WTC11 (cell line): ENCODE measurements around the gene PRKCE. TPM values are rescaled to one million over a fixed set of nuclear protein-coding genes. Genes with fewer than 3 reads are reported as not detected.

Experiments used
- ATAC-seq: fragments of 200-7000 bp; cut with Tn5 transposase; 2 replicates; pipeline ENCODE4 v1.10.0; 2021; ENCODE audit warnings: mild to moderate bottlenecking, moderate library complexity
- CTCF ChIA-PET: fragments of 300-600 bp; sonication (Branson Sonifier 250); formaldehyde crosslinking; loops from one replicate; lab custom pipeline; 2021; ENCODE audit warnings: antibody characterized with exemption; lab: Charles Lee
- POLR2A ChIA-PET: fragments of 350-600 bp; sonication (Branson Sonifier 250); formaldehyde crosslinking; loops from one replicate; lab custom pipeline; 2021; ENCODE audit warnings: antibody characterized with exemption; lab: Charles Lee
- DNase-seq: peaks from one replicate; pipeline ENCODE4 v3.0.0; 2021; ENCODE audit warnings: low spot score
- H3K27ac Mint-ChIP-seq: 2 replicates; pipeline ENCODE4 v1.8.0; 2021; ENCODE audit warnings: mixed read lengths
- H3K27me3 Mint-ChIP-seq: 2 replicates; pipeline ENCODE4 v1.8.0; 2021; ENCODE audit warnings: low read depth, mild to moderate bottlenecking, moderate library complexity, mixed read lengths
- H3K36me3 Mint-ChIP-seq: 2 replicates; pipeline ENCODE4 v1.8.0; 2021; ENCODE audit warnings: mixed read lengths
- H3K4me1 Mint-ChIP-seq: 2 replicates; pipeline ENCODE4 v1.8.0; 2022; ENCODE audit warnings: mixed read lengths
- H3K4me3 Mint-ChIP-seq: 2 replicates; pipeline ENCODE4 v1.8.0; 2021; ENCODE audit warnings: mild to moderate bottlenecking, moderate library complexity, mixed read lengths
- H3K9me3 Mint-ChIP-seq: 2 replicates; pipeline ENCODE4 v1.8.0; 2021; ENCODE audit warnings: mixed read lengths
- CDX4 ChIP-seq: fragments of 250-450 bp; sonication (Bioruptor Pico); IDR thresholded peaks from 2 replicates; pipeline ENCODE4 v1.9.0; 2021; ENCODE audit warnings: moderate library complexity, mild to moderate bottlenecking, inconsistent platforms, borderline replicate concordance
- CREB1 ChIP-seq: sonication (generic); formaldehyde crosslinking; IDR thresholded peaks from 2 replicates; pipeline ENCODE4 v1.8.0; 2023; ENCODE audit warnings: mild to moderate bottlenecking, missing genetic modification reagents
- ELF4 ChIP-seq: sonication (generic); formaldehyde crosslinking; IDR thresholded peaks from 2 replicates; pipeline ENCODE4 v1.8.1; 2022; ENCODE audit warnings: low read depth, mild to moderate bottlenecking, moderate library complexity, missing genetic modification reagents
- NFE2L1 ChIP-seq: sonication (generic); formaldehyde crosslinking; IDR thresholded peaks from 2 replicates; pipeline ENCODE4 v1.8.1; 2023; ENCODE audit warnings: missing genetic modification reagents
- NR3C1 ChIP-seq: sonication (generic); formaldehyde crosslinking; conservative IDR thresholded peaks from 2 replicates; pipeline ENCODE4 v1.8.1; 2023; ENCODE audit warnings: low read depth, mild to moderate bottlenecking, missing genetic modification reagents
- PREB ChIP-seq: sonication (generic); formaldehyde crosslinking; IDR thresholded peaks from 2 replicates; pipeline ENCODE4 v1.8.1; 2022; ENCODE audit warnings: mild to moderate bottlenecking, missing genetic modification reagents, moderate library complexity, borderline replicate concordance
- RORB ChIP-seq: fragments of 250-450 bp; sonication (Bioruptor Pico); IDR thresholded peaks from 2 replicates; pipeline ENCODE4 v1.9.0; 2021; ENCODE audit warnings: mild to moderate bottlenecking
- ZNF423 ChIP-seq: fragments of 250-450 bp; sonication (Bioruptor Pico); IDR thresholded peaks from 2 replicates; pipeline ENCODE4 v2.1.2; 2022; ENCODE audit warnings: mild to moderate bottlenecking, moderate library complexity
- ZNF532 ChIP-seq: fragments of 250-450 bp; sonication (Bioruptor Pico); IDR thresholded peaks from 2 replicates; pipeline ENCODE4 v1.9.0; 2021; ENCODE audit warnings: mild to moderate bottlenecking, borderline replicate concordance
- total RNA-seq: library from RNA; stranded (reverse); gene quantifications from 3 replicates; pipeline ENCODE4 v1.2.3, GENCODE V29; 2021
- TF ChIP-seq, protein P1 (sequence below): fragments of 200-600 bp; IDR thresholded peaks from 2 replicates; pipeline ENCODE4 v1.8.0; 2022; ENCODE audit warnings: antibody characterized with exemption
- TF ChIP-seq, protein P2 (sequence below): sonication (generic); formaldehyde crosslinking; IDR thresholded peaks from 2 replicates; pipeline ENCODE4 v1.8.1; 2023; ENCODE audit warnings: mild to moderate bottlenecking, missing genetic modification reagents, borderline replicate concordance
- TF ChIP-seq, protein P3 (sequence below): sonication (generic); formaldehyde crosslinking; IDR thresholded peaks from 2 replicates; pipeline ENCODE4 v1.8.0; 2022; ENCODE audit warnings: mild to moderate bottlenecking, missing genetic modification reagents
- TF ChIP-seq, protein P4 (sequence below): fragments of 250-450 bp; sonication (Bioruptor Pico); conservative IDR thresholded peaks from 2 replicates; pipeline ENCODE4 v1.9.0; 2021; ENCODE audit warnings: mild to moderate bottlenecking
- TF ChIP-seq, protein P5 (sequence below): sonication (generic); formaldehyde crosslinking; conservative IDR thresholded peaks from 2 replicates; pipeline ENCODE4 v1.8.1; 2023; ENCODE audit warnings: mild to moderate bottlenecking, low read depth, missing genetic modification reagents, moderate library complexity

PRKCE gene
- total RNA-seq, 1 experiment from 2014 or later, result 5.8 TPM

DNA sequence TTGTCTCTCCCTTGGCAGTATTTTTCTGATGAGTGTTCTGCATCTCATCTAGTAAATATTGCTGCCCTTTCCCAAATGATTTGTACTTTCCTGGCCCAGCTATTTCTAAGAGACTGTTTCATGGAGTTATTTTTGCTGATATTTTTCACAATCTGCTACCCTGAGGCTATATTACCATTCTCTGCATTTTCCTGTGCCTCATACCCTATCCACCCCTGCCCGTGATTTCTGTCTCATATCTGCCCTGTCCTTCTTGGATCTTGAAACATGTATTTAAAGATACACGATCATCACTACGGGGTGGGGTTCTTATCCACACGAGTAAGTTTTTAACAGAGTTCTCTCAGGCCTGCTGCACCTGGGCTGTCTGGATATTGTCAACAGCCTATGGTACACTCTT is 556.1 kb downstream of the PRKCE start (continued):
- TF ChIP-seq ZNF532, result no peak

- Mint-ChIP-seq H3K4me3 (no peak overlapping the region), H3K4me1 (peaks cover 7% of the 10 kb centered on the region), H3K27ac (no peak overlapping the region), H3K9me3 (peaks cover 41% of the 10 kb centered on the region), H3K27me3 (no peaks in the 10 kb centered on the region; the same call in none of the 2 replicates), H3K36me3 (peaks cover 22% of the 10 kb centered on the region)
- ATAC-seq, result no peak
- CTCF ChIA-PET, result interaction anchor here (0.6 kb wide), 2 partner anchors 251 to 1113 kb away, joined by 3 to 4 read pairs; no protein-coding TSS in a partner anchor
- POLR2A ChIA-PET, result no interaction called here
- DNase-seq, result no peak
- no peak for TF ChIP-seq ELF4 (CRISPR knock-in tag)
- TF ChIP-seq CREB1 (CRISPR knock-in tag), result no peak
- no peak for TF ChIP-seq CDX4 (CRISPR knock-in tag)
- TF ChIP-seq PREB, result no peak
- TF ChIP-seq ZNF423 (CRISPR knock-in tag), result no peak
- no peak for TF ChIP-seq RORB (CRISPR knock-in tag)
- TF ChIP-seq, protein P1, sequence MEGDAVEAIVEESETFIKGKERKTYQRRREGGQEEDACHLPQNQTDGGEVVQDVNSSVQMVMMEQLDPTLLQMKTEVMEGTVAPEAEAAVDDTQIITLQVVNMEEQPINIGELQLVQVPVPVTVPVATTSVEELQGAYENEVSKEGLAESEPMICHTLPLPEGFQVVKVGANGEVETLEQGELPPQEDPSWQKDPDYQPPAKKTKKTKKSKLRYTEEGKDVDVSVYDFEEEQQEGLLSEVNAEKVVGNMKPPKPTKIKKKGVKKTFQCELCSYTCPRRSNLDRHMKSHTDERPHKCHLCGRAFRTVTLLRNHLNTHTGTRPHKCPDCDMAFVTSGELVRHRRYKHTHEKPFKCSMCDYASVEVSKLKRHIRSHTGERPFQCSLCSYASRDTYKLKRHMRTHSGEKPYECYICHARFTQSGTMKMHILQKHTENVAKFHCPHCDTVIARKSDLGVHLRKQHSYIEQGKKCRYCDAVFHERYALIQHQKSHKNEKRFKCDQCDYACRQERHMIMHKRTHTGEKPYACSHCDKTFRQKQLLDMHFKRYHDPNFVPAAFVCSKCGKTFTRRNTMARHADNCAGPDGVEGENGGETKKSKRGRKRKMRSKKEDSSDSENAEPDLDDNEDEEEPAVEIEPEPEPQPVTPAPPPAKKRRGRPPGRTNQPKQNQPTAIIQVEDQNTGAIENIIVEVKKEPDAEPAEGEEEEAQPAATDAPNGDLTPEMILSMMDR, result no peak
- no peak for TF ChIP-seq NFE2L1
- TF ChIP-seq, protein P2, sequence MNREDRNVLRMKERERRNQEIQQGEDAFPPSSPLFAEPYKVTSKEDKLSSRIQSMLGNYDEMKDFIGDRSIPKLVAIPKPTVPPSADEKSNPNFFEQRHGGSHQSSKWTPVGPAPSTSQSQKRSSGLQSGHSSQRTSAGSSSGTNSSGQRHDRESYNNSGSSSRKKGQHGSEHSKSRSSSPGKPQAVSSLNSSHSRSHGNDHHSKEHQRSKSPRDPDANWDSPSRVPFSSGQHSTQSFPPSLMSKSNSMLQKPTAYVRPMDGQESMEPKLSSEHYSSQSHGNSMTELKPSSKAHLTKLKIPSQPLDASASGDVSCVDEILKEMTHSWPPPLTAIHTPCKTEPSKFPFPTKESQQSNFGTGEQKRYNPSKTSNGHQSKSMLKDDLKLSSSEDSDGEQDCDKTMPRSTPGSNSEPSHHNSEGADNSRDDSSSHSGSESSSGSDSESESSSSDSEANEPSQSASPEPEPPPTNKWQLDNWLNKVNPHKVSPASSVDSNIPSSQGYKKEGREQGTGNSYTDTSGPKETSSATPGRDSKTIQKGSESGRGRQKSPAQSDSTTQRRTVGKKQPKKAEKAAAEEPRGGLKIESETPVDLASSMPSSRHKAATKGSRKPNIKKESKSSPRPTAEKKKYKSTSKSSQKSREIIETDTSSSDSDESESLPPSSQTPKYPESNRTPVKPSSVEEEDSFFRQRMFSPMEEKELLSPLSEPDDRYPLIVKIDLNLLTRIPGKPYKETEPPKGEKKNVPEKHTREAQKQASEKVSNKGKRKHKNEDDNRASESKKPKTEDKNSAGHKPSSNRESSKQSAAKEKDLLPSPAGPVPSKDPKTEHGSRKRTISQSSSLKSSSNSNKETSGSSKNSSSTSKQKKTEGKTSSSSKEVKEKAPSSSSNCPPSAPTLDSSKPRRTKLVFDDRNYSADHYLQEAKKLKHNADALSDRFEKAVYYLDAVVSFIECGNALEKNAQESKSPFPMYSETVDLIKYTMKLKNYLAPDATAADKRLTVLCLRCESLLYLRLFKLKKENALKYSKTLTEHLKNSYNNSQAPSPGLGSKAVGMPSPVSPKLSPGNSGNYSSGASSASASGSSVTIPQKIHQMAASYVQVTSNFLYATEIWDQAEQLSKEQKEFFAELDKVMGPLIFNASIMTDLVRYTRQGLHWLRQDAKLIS (CRISPR knock-in tag), result no peak
- no peak for TF ChIP-seq NR3C1
- TF ChIP-seq, protein P3, sequence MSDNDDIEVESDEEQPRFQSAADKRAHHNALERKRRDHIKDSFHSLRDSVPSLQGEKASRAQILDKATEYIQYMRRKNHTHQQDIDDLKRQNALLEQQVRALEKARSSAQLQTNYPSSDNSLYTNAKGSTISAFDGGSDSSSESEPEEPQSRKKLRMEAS (CRISPR knock-in tag), result no peak
- TF ChIP-seq, protein P4, sequence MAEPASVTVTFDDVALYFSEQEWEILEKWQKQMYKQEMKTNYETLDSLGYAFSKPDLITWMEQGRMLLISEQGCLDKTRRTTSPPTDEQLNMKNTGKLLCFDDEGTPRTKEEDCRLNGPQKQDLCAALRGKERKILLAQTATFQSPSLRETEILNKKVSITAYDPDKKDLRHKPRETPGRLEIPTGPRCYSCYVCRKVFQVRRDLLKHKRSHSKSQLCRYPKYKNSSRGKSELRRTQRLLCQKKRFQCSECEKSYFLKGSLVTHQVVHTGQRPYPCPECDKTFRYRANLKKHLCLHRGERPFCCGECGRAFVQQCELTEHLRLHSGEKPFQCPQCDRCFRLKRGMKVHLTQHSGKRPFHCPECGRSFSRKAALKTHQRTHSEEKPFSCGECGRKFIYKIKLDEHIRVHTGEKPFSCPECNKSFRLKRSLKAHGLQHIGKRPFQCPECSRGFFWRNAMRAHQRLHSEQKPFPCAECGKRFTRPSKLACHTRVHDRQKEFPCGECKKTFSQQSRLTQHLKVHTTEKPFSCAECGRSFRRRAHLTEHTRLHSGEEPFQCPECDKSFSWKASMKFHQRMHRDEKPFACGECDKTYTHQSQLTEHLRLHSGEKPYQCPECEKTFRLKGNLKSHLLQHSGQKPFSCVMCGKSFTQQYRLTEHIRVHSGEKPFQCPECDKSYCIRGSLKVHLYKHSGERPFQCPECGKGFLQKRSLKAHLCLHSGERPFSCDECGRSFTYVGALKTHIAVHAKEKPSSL (CRISPR knock-in tag), result no peak
- TF ChIP-seq, protein P5, sequence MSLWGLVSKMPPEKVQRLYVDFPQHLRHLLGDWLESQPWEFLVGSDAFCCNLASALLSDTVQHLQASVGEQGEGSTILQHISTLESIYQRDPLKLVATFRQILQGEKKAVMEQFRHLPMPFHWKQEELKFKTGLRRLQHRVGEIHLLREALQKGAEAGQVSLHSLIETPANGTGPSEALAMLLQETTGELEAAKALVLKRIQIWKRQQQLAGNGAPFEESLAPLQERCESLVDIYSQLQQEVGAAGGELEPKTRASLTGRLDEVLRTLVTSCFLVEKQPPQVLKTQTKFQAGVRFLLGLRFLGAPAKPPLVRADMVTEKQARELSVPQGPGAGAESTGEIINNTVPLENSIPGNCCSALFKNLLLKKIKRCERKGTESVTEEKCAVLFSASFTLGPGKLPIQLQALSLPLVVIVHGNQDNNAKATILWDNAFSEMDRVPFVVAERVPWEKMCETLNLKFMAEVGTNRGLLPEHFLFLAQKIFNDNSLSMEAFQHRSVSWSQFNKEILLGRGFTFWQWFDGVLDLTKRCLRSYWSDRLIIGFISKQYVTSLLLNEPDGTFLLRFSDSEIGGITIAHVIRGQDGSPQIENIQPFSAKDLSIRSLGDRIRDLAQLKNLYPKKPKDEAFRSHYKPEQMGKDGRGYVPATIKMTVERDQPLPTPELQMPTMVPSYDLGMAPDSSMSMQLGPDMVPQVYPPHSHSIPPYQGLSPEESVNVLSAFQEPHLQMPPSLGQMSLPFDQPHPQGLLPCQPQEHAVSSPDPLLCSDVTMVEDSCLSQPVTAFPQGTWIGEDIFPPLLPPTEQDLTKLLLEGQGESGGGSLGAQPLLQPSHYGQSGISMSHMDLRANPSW (CRISPR knock-in tag), result no peak
These were observed 557.3 kb downstream of the PRKCE start for GRCh38 chr2:46208766-46209165.
